Neural cell (in vitro differentiated cells): Measurements from ENCODE around the gene EFS.
A peak's percentile ranks its signal among the peaks of the same experiment; 100 is the strongest.

Source experiments
- CTCF ChIP-seq: fragments of 450-650 bp; IDR thresholded peaks from 2 replicates; pipeline ENCODE4 v1.5.1; 2014; ENCODE audit warnings: antibody characterized with exemption, mild to moderate bottlenecking, moderate library complexity; ENCODE audit not compliant: poor library complexity, severe bottlenecking
- REST ChIP-seq: IDR thresholded peaks from 2 replicates; pipeline ENCODE4 v1.6.1; 2012; ENCODE audit warnings: borderline replicate concordance

DNA sequence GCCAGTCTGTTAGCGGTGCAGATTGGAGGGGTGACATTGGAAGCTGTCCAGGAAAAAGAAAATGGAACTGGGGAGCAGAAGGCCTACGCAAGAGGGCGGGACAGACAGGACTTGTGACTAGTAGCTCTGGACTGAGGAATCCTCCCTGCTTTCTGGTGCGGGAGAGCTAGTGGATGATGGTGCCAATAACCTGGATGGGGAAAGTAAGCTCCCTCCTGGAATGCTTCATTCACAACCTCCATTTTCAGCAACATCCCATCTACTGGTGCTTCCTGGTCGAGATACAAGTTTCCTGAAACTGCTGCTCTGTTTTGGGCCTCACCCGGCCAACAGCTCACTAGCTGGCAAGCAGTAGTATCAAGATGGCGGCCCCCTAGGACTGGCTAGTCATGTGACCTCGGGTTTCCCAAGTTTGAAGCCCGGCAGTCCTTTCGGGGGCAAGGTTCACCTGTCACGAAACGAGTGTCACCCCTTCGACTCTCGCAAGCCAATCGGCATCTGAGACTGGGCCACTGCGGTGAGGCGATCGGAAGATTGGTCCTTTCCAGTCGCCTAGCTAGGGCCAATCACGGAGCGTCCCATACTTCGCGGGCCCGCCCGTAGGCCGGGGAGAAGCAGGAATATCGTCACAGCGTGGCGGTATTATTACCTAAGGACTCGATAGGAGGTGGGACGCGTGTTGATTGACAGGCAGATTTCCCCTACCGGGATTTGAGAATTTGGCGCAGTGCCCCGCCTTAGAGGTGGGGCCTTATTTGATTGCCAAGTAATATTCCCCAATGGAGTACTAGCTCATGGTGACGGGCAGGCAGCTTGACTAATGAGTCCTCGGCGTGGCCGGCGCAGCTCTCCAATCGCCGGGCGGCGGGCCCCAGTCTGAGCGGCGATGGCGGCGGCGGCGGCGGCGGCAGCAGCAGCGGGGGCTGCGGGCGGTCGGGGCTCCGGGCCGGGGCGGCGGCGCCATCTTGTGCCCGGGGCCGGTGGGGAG, 44.1 kb downstream of the EFS start, which contains the start of gene PABPN1:
- TF ChIP-seq CTCF (peak; percentile 33), REST (peak; percentile 72)
